Measurements from ENCODE around the gene EP400.
"Not testable (repeated sequence)": the region's sequence is repeated elsewhere in the genome, so short reads cannot be mapped to it uniquely, and the experiment has no call there.

The EP400 gene

GRCh38 chr12:131928711-131929580 lies 20.8 kb upstream of the EP400 start, which contains the start of gene PUS1:
TSS of gene PUS1 (plus strand) at chr12:131929276. CDS start at chr12:131929723, 447 bp downstream.
- DNase-seq, result peak; percentile 95

- DNase-seq, result peak; percentile 71
Measured at GRCh38 chr12:131929581-131930456, 19.9 kb upstream of the EP400 start.

- DNase-seq, result no peak
Measured at GRCh38 chr12:131930510-131930909, 19.2 kb upstream of the EP400 start.

GRCh38 chr12:131933387-131933786 lies 16.4 kb upstream of the EP400 start:
- no peak for DNase-seq

GRCh38 chr12:131934535-131934934 lies 15.2 kb upstream of the EP400 start:
- no peak for DNase-seq

- no peak for DNase-seq
Measured at GRCh38 chr12:131938082-131938481, 11.7 kb upstream of the EP400 start.

GRCh38 chr12:131939007-131939406 lies 10.7 kb upstream of the EP400 start:
- no peak for DNase-seq

GRCh38 chr12:131940141-131940547 lies 9.6 kb upstream of the EP400 start:
- DNase-seq, result no peak

GRCh38 chr12:131941116-131941986 lies 8.4 kb upstream of the EP400 start:
- DNase-seq, result no peak

GRCh38 chr12:131941987-131942341 lies 7.8 kb upstream of the EP400 start:
- no peak for DNase-seq

GRCh38 chr12:131942671-131943070 lies 7.1 kb upstream of the EP400 start:
- no peak for DNase-seq

GRCh38 chr12:131943389-131943788 lies 6.4 kb upstream of the EP400 start:
- DNase-seq, result no peak

GRCh38 chr12:131943876-131944275 lies 5.9 kb upstream of the EP400 start:
- no peak for DNase-seq

GRCh38 chr12:131944601-131945251 lies 5.0 kb upstream of the EP400 start:
- no peak for DNase-seq

- DNase-seq, result no peak
Measured at GRCh38 chr12:131946757-131947156, 3.0 kb upstream of the EP400 start.

- DNase-seq, result peak; percentile 59
Measured at GRCh38 chr12:131947482-131948027, 2.2 kb upstream of the EP400 start.

GRCh38 chr12:131948166-131948712 lies 1.5 kb upstream of the EP400 start:
- DNase-seq, result peak; percentile 50

- DNase-seq, result not testable (repeated sequence)
Measured at GRCh38 chr12:131948713-131949430, 870 bp upstream of the EP400 start.

GRCh38 chr12:131950182-131950913 lies 606 bp downstream of the EP400 start:
- DNase-seq, result peak; percentile 70

- not testable (repeated sequence) for DNase-seq
Measured at GRCh38 chr12:131953810-131954209, 4.1 kb downstream of the EP400 start.

All from activated CD8-positive, alpha-beta memory T cell treated with anti-CD3 and anti-CD28 coated beads for 24 hours (primary cell).